ENCODE data around the gene TMEM200C.

The TMEM200C gene

DNA sequence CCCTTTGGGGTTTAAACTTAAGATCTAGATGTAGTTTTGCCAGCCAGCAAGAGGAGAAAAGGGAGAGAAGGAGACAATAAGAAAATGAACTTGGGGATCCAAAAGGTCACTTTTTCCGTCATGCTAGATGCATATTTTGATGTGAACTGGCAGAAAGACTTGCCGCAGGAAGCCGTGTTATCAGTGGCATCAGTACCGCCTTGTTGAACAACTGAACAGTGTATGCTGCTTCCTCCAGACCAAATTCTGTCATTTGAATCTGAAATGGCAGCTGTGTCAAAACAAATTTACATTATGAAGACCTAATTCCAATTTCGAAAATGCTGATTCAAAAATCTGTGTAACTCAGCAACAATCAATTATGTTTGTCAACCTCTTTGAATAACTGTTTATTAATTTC, 42.1 kb downstream of the TMEM200C start:
- TF ChIP-seq OSR1 (CRISPR knock-in tag; IDR thresholded peaks at IDR 0.05), result no peak
- TF ChIP-seq TOX (CRISPR knock-in tag; IDR thresholded peaks at IDR 0.05; ENCODE audit: borderline replicate concordance), result no peak
- TF ChIP-seq GLIS3 (CRISPR knock-in tag; IDR thresholded peaks at IDR 0.05), result no peak
- TF ChIP-seq, protein P1, sequence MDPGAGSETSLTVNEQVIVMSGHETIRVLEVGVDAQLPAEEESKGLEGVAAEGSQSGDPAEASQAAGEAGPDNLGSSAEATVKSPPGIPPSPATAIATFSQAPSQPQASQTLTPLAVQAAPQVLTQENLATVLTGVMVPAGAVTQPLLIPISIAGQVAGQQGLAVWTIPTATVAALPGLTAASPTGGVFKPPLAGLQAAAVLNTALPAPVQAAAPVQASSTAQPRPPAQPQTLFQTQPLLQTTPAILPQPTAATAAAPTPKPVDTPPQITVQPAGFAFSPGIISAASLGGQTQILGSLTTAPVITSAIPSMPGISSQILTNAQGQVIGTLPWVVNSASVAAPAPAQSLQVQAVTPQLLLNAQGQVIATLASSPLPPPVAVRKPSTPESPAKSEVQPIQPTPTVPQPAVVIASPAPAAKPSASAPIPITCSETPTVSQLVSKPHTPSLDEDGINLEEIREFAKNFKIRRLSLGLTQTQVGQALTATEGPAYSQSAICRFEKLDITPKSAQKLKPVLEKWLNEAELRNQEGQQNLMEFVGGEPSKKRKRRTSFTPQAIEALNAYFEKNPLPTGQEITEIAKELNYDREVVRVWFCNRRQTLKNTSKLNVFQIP (CRISPR knock-in tag; IDR thresholded peaks at IDR 0.05; ENCODE audit: borderline replicate concordance, low read depth), result no peak
- TF ChIP-seq ZNF565 (CRISPR knock-in tag; conservative IDR thresholded peaks at IDR 0.05; ENCODE audit: low read depth), result no peak
- no peak for TF ChIP-seq ZFP30 (CRISPR knock-in tag; IDR thresholded peaks at IDR 0.05)
- no peak for TF ChIP-seq ISL1 (CRISPR knock-in tag; IDR thresholded peaks at IDR 0.05)
- TF ChIP-seq ZNF8 (CRISPR knock-in tag; IDR thresholded peaks at IDR 0.05), result no peak
- TF ChIP-seq ZC3H10 (CRISPR knock-in tag; IDR thresholded peaks at IDR 0.05), result no peak
- TF ChIP-seq, protein P2, sequence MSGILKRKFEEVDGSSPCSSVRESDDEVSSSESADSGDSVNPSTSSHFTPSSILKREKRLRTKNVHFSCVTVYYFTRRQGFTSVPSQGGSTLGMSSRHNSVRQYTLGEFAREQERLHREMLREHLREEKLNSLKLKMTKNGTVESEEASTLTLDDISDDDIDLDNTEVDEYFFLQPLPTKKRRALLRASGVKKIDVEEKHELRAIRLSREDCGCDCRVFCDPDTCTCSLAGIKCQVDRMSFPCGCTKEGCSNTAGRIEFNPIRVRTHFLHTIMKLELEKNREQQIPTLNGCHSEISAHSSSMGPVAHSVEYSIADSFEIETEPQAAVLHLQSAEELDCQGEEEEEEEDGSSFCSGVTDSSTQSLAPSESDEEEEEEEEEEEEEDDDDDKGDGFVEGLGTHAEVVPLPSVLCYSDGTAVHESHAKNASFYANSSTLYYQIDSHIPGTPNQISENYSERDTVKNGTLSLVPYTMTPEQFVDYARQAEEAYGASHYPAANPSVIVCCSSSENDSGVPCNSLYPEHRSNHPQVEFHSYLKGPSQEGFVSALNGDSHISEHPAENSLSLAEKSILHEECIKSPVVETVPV (CRISPR knock-in tag; IDR thresholded peaks at IDR 0.05), result no peak
- TF ChIP-seq BACH2 (CRISPR knock-in tag; IDR thresholded peaks at IDR 0.05; ENCODE audit: borderline replicate concordance), result no peak
- no peak for TF ChIP-seq CSDC2 (CRISPR knock-in tag; IDR thresholded peaks at IDR 0.05)
- ATAC-seq, result no peak

DNA sequence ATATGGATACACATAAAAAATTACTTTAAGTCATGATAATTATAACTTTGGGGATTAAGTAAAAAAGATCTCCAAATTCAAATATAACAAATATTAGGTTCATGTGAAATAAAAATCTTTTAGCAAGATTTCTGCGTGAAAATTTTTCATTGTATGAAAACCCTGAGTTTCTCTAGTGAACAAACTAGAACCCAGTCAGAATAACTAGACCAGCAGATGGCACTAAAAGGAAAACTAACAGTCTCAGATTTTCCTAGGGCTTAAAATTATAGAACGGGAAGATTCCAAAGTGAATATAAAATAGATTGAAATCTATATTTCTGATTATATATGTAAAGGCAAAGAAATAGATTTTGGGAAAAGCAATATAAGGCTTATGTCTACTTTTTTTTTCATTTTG, 43.3 kb downstream of the TMEM200C start:
- TF ChIP-seq OSR1 (CRISPR knock-in tag; IDR thresholded peaks at IDR 0.05), result no peak
- ATAC-seq, result no peak

DNA sequence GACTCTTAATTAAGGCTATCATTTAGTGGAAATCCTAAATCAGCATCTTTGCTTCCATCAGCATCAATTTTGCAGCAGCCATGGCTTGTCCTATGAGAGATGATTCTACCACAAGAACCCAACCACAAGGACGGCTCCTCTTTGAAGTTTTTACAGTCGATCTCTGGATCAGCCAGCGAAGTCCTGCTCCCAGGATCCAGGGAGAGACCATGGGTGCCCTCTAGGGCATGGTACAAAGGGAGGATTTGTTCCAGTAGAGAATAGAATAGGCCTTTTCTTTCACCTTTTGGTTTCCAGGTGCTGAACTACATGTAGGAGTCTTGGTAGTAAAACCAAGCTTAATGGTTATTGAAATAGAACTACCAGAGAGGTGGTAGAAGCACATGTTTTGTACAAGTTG, 52.7 kb downstream of the TMEM200C start:
- no peak for ATAC-seq
- TF ChIP-seq SNAI2 (CRISPR knock-in tag; IDR thresholded peaks at IDR 0.05) (no peak), ISL1 (CRISPR knock-in tag; IDR thresholded peaks at IDR 0.05) (no peak), ZC3H10 (CRISPR knock-in tag; IDR thresholded peaks at IDR 0.05) (no peak), ZFP3 (CRISPR knock-in tag; IDR thresholded peaks at IDR 0.05) (no peak), ZNF70 (CRISPR knock-in tag; IDR thresholded peaks at IDR 0.05) (no peak), GLIS3 (CRISPR knock-in tag; IDR thresholded peaks at IDR 0.05) (no peak), RARB (CRISPR knock-in tag; IDR thresholded peaks at IDR 0.05) (no peak)
- TF ChIP-seq, protein P3, sequence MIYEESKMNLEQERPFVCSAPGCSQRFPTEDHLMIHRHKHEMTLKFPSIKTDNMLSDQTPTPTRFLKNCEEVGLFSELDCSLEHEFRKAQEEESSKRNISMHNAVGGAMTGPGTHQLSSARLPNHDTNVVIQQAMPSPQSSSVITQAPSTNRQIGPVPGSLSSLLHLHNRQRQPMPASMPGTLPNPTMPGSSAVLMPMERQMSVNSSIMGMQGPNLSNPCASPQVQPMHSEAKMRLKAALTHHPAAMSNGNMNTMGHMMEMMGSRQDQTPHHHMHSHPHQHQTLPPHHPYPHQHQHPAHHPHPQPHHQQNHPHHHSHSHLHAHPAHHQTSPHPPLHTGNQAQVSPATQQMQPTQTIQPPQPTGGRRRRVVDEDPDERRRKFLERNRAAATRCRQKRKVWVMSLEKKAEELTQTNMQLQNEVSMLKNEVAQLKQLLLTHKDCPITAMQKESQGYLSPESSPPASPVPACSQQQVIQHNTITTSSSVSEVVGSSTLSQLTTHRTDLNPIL (CRISPR knock-in tag; IDR thresholded peaks at IDR 0.05; ENCODE audit: low read depth), result no peak

DNA sequence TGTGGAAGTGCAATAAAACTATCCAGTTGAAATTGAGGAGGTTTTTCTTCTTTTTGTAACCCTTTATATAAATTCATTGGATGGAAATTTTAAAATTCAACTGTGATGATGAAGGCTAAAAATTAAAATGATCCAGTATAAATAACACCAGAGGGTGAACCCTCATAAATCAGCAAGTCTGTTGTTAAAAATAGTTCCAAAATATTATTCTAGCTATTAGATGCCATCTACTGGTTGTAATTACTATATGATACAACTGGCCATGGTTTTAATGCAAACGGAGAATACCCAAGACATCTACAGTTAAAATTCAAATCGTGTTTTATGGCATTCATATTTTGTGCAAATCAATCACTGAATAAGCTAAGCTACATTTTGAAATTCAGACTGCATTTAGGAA, 53.8 kb downstream of the TMEM200C start:
- no peak for ATAC-seq
- TF ChIP-seq, protein P3 (CRISPR knock-in tag; IDR thresholded peaks at IDR 0.05; ENCODE audit: low read depth), result no peak
- TF ChIP-seq, protein P2 (CRISPR knock-in tag; IDR thresholded peaks at IDR 0.05), result no peak
- TF ChIP-seq ZC3H10 (CRISPR knock-in tag; IDR thresholded peaks at IDR 0.05), result no peak
- TF ChIP-seq ZNF565 (CRISPR knock-in tag; conservative IDR thresholded peaks at IDR 0.05; ENCODE audit: low read depth), result no peak
- no peak for TF ChIP-seq OSR1 (CRISPR knock-in tag; IDR thresholded peaks at IDR 0.05)
- TF ChIP-seq, protein P1 (CRISPR knock-in tag; IDR thresholded peaks at IDR 0.05; ENCODE audit: borderline replicate concordance, low read depth), result no peak
- no peak for TF ChIP-seq TCF4 (CRISPR knock-in tag; IDR thresholded peaks at IDR 0.05; ENCODE audit: borderline replicate concordance)
- TF ChIP-seq, protein P4, sequence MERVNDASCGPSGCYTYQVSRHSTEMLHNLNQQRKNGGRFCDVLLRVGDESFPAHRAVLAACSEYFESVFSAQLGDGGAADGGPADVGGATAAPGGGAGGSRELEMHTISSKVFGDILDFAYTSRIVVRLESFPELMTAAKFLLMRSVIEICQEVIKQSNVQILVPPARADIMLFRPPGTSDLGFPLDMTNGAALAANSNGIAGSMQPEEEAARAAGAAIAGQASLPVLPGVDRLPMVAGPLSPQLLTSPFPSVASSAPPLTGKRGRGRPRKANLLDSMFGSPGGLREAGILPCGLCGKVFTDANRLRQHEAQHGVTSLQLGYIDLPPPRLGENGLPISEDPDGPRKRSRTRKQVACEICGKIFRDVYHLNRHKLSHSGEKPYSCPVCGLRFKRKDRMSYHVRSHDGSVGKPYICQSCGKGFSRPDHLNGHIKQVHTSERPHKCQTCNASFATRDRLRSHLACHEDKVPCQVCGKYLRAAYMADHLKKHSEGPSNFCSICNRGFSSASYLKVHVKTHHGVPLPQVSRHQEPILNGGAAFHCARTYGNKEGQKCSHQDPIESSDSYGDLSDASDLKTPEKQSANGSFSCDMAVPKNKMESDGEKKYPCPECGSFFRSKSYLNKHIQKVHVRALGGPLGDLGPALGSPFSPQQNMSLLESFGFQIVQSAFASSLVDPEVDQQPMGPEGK (CRISPR knock-in tag; IDR thresholded peaks at IDR 0.05; ENCODE audit: borderline replicate concordance), result no peak
